Neural cell (in vitro differentiated cells): ENCODE data around the gene ALDH9A1. TPM values are rescaled to one million over a fixed set of nuclear protein-coding genes. Genes with fewer than 3 reads are reported as not detected.

Source experiments
- H2AFZ ChIP-seq: fragments of 200-600, 300-800 bp; sonication (generic), shearing (Covaris generic); 2 replicates; pipeline ENCODE4 v1.6.0; 2014; ENCODE audit warnings: low read depth, mild to moderate bottlenecking, antibody characterized with exemption, low read length, moderate library complexity
- H3F3A ChIP-seq: fragments of 200-600 bp; shearing (Covaris generic); 2 replicates; pipeline ENCODE4 v1.6.1; 2016; ENCODE audit warnings: mild to moderate bottlenecking, moderate library complexity, mixed read lengths, antibody characterized with exemption, low read length; ENCODE audit not compliant: insufficient read depth, poor library complexity, severe bottlenecking
- H3K27ac ChIP-seq: fragments of 200-600, 300-800 bp; sonication (generic), shearing (Covaris generic); 2 replicates; pipeline ENCODE4 v1.5.1; 2014; ENCODE audit warnings: mild to moderate bottlenecking, low read length, moderate library complexity
- H3K27me3 ChIP-seq: fragments of 300-800, 200-600 bp; sonication (generic), shearing (Covaris generic); 2 replicates; pipeline ENCODE4 v1.6.0; 2014; ENCODE audit warnings: mild to moderate bottlenecking, low read depth, low read length, moderate library complexity; ENCODE audit not compliant: insufficient read depth
- H3K36me3 ChIP-seq: fragments of 300-800, 200-600 bp; sonication (generic), shearing (Covaris generic); 2 replicates; pipeline ENCODE4 v1.5.1; 2014; ENCODE audit warnings: mild to moderate bottlenecking, antibody characterized with exemption, low read length, moderate library complexity; ENCODE audit not compliant: insufficient read depth
- H3K4me2 ChIP-seq: fragments of 300-800, 200-600 bp; sonication (generic), shearing (Covaris generic); 2 replicates; pipeline ENCODE4 v1.6.0; 2014; ENCODE audit warnings: mild to moderate bottlenecking, low read length
- H3K4me3 ChIP-seq: fragments of 300-800, 200-600 bp; sonication (generic), shearing (Covaris generic); 2 replicates; pipeline ENCODE4 v1.5.1; 2014; ENCODE audit warnings: mild to moderate bottlenecking, low read length, moderate library complexity
- H3K79me2 ChIP-seq: fragments of 200-600 bp; shearing (Covaris generic); replicated peaks from 2 replicates; pipeline ENCODE4 v1.6.0; 2014; ENCODE audit warnings: mild to moderate bottlenecking, low read length, moderate library complexity; ENCODE audit not compliant: insufficient read depth
- H3K9ac ChIP-seq: fragments of 300-800, 200-600 bp; sonication (generic), shearing (Covaris generic); 2 replicates; pipeline ENCODE4 v1.6.1; 2016; ENCODE audit warnings: mild to moderate bottlenecking, low read length, mixed read lengths
- H3K9me2 ChIP-seq: fragments of 200-600 bp; shearing (Covaris generic); 2 replicates; pipeline ENCODE4 v1.6.1; 2016; ENCODE audit warnings: mild to moderate bottlenecking, low read length, mixed read lengths; ENCODE audit not compliant: insufficient read depth
- H3K9me3 ChIP-seq: fragments of 200-600, 300-800 bp; sonication (generic), shearing (Covaris generic); 2 replicates; pipeline ENCODE4 v1.6.1; 2016; ENCODE audit warnings: mild to moderate bottlenecking, mixed run types, low read length, moderate library complexity, mixed read lengths
- H4K20me1 ChIP-seq: fragments of 200-600 bp; shearing (Covaris generic); 2 replicates; pipeline ENCODE4 v1.6.1; 2016; ENCODE audit warnings: mild to moderate bottlenecking, mixed run types; ENCODE audit not compliant: insufficient read depth
- EP300 ChIP-seq: fragments of 450-650 bp; conservative IDR thresholded peaks from 2 replicates; pipeline ENCODE4 v1.6.1; 2014; ENCODE audit warnings: antibody characterized with exemption, mild to moderate bottlenecking, moderate library complexity; ENCODE audit not compliant: poor library complexity, severe bottlenecking
- EZH2 ChIP-seq: fragments of 200-600, 300-800 bp; shearing (Covaris generic), sonication (generic); IDR thresholded peaks from 2 replicates; pipeline ENCODE4 v1.6.1; 2014; ENCODE audit warnings: antibody characterized with exemption, low read length, borderline replicate concordance, mild to moderate bottlenecking; ENCODE audit not compliant: insufficient read depth, poor library complexity, severe bottlenecking
- MXI1 ChIP-seq: fragments of 450-650 bp; conservative IDR thresholded peaks from 2 replicates; pipeline ENCODE4 v1.6.1; 2014; ENCODE audit warnings: antibody characterized with exemption, mild to moderate bottlenecking; ENCODE audit not compliant: poor library complexity, severe bottlenecking
- POLR2AphosphoS5 ChIP-seq: IDR thresholded peaks from 2 replicates; pipeline ENCODE4 v1.6.1; 2012
- RAD21 ChIP-seq: fragments of 450-650 bp; conservative IDR thresholded peaks from 2 replicates; pipeline ENCODE4 v1.6.1; 2014; ENCODE audit warnings: antibody characterized with exemption, mild to moderate bottlenecking, moderate library complexity
- SMC3 ChIP-seq: fragments of 450-650 bp; conservative IDR thresholded peaks from 2 replicates; pipeline ENCODE4 v1.6.1; 2014; ENCODE audit warnings: antibody characterized with exemption, mild to moderate bottlenecking, moderate library complexity; ENCODE audit not compliant: poor library complexity
- TAF1 ChIP-seq: IDR thresholded peaks from 2 replicates; pipeline ENCODE4 v1.6.1; 2012; ENCODE audit warnings: low read depth
- polyA plus RNA-seq: library from polyadenylated mRNA; depleted of rRNA; stranded (reverse); fragments of >200 nt; gene quantifications from 2 replicates; pipeline ENCODE4 v1.2.3, GENCODE V29; 2014
- TF ChIP-seq, protein P1 (sequence below): fragments of 450-650 bp; IDR thresholded peaks from 2 replicates; pipeline ENCODE4 v1.5.1; 2014; ENCODE audit warnings: antibody characterized with exemption, mild to moderate bottlenecking, moderate library complexity; ENCODE audit not compliant: poor library complexity, severe bottlenecking
- TF ChIP-seq, protein P2 (sequence below): IDR thresholded peaks from 2 replicates; pipeline ENCODE4 v1.6.1; 2012; ENCODE audit warnings: borderline replicate concordance

Gene ALDH9A1
- polyA plus RNA-seq, 1 donor from 2014 or later: 25.5 TPM

DNA sequence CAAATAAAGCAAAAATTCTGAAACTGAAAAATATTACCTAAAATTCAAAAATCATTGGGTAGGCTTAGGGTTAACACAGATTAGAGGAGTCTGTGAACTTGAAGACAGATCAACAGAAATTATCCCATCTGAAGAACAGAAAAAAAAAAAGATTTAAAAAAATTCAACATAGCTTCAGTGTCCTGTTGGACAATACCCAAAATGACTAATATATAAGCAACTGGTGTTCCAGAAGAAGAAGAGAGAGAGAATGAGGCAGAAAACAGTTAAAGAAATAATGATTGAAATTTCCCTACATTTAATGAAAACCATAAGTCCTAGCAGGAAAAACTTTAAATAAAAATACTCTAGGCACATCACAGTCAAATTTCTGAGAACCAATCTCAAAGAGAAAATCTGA, 38.8 kb upstream of the ALDH9A1 start:
- Histone ChIP-seq H3F3A (no peaks in the 10 kb centered on the region), H3K79me2 (no peaks in the 10 kb centered on the region), H4K20me1 (no peaks in the 10 kb centered on the region), H3K36me3 (no peaks in the 10 kb centered on the region), H3K4me2 (no peak overlapping the region), H3K27ac (no peak overlapping the region), H3K27me3 (no peaks in the 10 kb centered on the region), H2AFZ (no peak overlapping the region), H3K9me3 (no peaks in the 10 kb centered on the region), H3K9ac (no peak overlapping the region), H3K4me3 (no peak overlapping the region), H3K9me2 (no peaks in the 10 kb centered on the region)
- no peak for TF ChIP-seq MXI1
- no peak for TF ChIP-seq EZH2
- TF ChIP-seq, protein P1, sequence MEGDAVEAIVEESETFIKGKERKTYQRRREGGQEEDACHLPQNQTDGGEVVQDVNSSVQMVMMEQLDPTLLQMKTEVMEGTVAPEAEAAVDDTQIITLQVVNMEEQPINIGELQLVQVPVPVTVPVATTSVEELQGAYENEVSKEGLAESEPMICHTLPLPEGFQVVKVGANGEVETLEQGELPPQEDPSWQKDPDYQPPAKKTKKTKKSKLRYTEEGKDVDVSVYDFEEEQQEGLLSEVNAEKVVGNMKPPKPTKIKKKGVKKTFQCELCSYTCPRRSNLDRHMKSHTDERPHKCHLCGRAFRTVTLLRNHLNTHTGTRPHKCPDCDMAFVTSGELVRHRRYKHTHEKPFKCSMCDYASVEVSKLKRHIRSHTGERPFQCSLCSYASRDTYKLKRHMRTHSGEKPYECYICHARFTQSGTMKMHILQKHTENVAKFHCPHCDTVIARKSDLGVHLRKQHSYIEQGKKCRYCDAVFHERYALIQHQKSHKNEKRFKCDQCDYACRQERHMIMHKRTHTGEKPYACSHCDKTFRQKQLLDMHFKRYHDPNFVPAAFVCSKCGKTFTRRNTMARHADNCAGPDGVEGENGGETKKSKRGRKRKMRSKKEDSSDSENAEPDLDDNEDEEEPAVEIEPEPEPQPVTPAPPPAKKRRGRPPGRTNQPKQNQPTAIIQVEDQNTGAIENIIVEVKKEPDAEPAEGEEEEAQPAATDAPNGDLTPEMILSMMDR: no peak
- no peak for TF ChIP-seq RAD21
- TF ChIP-seq SMC3: no peak
- TF ChIP-seq, protein P2, sequence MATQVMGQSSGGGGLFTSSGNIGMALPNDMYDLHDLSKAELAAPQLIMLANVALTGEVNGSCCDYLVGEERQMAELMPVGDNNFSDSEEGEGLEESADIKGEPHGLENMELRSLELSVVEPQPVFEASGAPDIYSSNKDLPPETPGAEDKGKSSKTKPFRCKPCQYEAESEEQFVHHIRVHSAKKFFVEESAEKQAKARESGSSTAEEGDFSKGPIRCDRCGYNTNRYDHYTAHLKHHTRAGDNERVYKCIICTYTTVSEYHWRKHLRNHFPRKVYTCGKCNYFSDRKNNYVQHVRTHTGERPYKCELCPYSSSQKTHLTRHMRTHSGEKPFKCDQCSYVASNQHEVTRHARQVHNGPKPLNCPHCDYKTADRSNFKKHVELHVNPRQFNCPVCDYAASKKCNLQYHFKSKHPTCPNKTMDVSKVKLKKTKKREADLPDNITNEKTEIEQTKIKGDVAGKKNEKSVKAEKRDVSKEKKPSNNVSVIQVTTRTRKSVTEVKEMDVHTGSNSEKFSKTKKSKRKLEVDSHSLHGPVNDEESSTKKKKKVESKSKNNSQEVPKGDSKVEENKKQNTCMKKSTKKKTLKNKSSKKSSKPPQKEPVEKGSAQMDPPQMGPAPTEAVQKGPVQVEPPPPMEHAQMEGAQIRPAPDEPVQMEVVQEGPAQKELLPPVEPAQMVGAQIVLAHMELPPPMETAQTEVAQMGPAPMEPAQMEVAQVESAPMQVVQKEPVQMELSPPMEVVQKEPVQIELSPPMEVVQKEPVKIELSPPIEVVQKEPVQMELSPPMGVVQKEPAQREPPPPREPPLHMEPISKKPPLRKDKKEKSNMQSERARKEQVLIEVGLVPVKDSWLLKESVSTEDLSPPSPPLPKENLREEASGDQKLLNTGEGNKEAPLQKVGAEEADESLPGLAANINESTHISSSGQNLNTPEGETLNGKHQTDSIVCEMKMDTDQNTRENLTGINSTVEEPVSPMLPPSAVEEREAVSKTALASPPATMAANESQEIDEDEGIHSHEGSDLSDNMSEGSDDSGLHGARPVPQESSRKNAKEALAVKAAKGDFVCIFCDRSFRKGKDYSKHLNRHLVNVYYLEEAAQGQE: no peak
- TF ChIP-seq EP300: no peak

DNA sequence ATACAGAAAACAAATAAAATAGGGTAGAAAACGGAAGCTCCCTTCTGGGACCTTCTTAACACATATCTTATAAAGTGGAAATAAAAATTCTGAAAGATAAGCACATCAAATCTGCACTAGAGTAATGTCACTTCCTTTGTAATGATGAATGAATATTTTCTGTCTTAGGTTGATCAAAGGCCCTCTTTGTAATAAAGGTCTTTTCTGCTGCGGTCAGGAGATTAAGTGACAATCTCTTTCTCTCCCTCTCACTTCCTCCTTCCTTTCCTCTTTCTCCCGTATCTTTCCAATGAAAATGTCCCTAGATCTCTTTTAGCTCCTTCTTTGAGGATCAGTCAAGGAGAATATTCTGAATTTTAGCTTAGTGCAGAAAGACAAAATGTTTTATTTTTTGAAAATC, 36.5 kb upstream of the ALDH9A1 start:
- no peaks in the 10 kb centered on the region for H3K36me3 ChIP-seq
- no peaks in the 10 kb centered on the region for H4K20me1 ChIP-seq
- no peaks in the 10 kb centered on the region for H3K9me3 ChIP-seq
- H2AFZ ChIP-seq: no peak overlapping the region
- no peak for TF ChIP-seq TAF1
- TF ChIP-seq, protein P1: no peak
- no peak for TF ChIP-seq MXI1
- TF ChIP-seq EP300: no peak
- no peak for TF ChIP-seq POLR2AphosphoS5
- TF ChIP-seq SMC3: no peak
- TF ChIP-seq, protein P2: no peak
- no peak for TF ChIP-seq RAD21
- TF ChIP-seq EZH2: no peak
- no peaks in the 10 kb centered on the region for H3F3A ChIP-seq
- H3K79me2 ChIP-seq: no peaks in the 10 kb centered on the region
- no peak overlapping the region for H3K4me3 ChIP-seq
- no peaks in the 10 kb centered on the region for H3K27me3 ChIP-seq
- no peaks in the 10 kb centered on the region for H3K9me2 ChIP-seq
- H3K4me2 ChIP-seq: no peak overlapping the region
- H3K9ac ChIP-seq: no peak overlapping the region
- H3K27ac ChIP-seq: no peak overlapping the region
